ENCODE data around the gene TTLL11.
"Not testable (repeated sequence)": the region's sequence is repeated elsewhere in the genome, so short reads cannot be mapped to it uniquely, and the experiment has no call there.

The TTLL11 gene

GRCh38 chr9:122119166-122119521 is 26.0 kb upstream of the TTLL11 start:
- no peak overlapping the region for H3K4me3 ChIP-seq (ENCODE audit: low read length)
- TF ChIP-seq CTCF (conservative IDR thresholded peaks at IDR 0.05; ENCODE audit: low read depth, low read length) = no peak
- no peak for DNase-seq (ENCODE audit: low read depth)

GRCh38 chr9:122118343-122119165 is 25.4 kb upstream of the TTLL11 start:
- H3K4me3 ChIP-seq (ENCODE audit: low read length) = no peak overlapping the region
- no peak for DNase-seq (ENCODE audit: low read depth)
- TF ChIP-seq CTCF (conservative IDR thresholded peaks at IDR 0.05; ENCODE audit: low read depth, low read length) = no peak

- not testable (repeated sequence) for DNase-seq (ENCODE audit: low read depth); H3K4me3 ChIP-seq (ENCODE audit: low read length)
Measured at GRCh38 chr9:122117241-122117640, 24.1 kb upstream of the TTLL11 start.

GRCh38 chr9:122116448-122117173 is 23.5 kb upstream of the TTLL11 start:
- H3K4me3 ChIP-seq (ENCODE audit: low read length) = no peak overlapping the region
- no peak for DNase-seq (ENCODE audit: low read depth)
- TF ChIP-seq CTCF (conservative IDR thresholded peaks at IDR 0.05; ENCODE audit: low read depth, low read length) = no peak

GRCh38 chr9:122116040-122116439 is 22.9 kb upstream of the TTLL11 start:
- TF ChIP-seq CTCF (conservative IDR thresholded peaks at IDR 0.05; ENCODE audit: low read depth, low read length) = no peak

GRCh38 chr9:122115176-122116035 is 22.3 kb upstream of the TTLL11 start:
- no peak overlapping the region for H3K4me3 ChIP-seq (ENCODE audit: low read length)
- no peak for TF ChIP-seq CTCF (conservative IDR thresholded peaks at IDR 0.05; ENCODE audit: low read depth, low read length)
- DNase-seq (ENCODE audit: low read depth) = no peak

More at GRCh38 chr9:122116040-122116439, 22.9 kb upstream of the TTLL11 start:
- no peak overlapping the region for H3K4me3 ChIP-seq (ENCODE audit: low read length)
- DNase-seq (ENCODE audit: low read depth) = no peak

- H3K4me3 ChIP-seq (ENCODE audit: low read length) = no peak overlapping the region
- DNase-seq (ENCODE audit: low read depth) = no peak
- TF ChIP-seq CTCF (conservative IDR thresholded peaks at IDR 0.05; ENCODE audit: low read depth, low read length) = no peak
Measured at GRCh38 chr9:122113574-122113973, 20.5 kb upstream of the TTLL11 start.

Measured in retinal pigment epithelial cell (primary cell).